ENCODE data around the gene L1CAM.

- TF ChIP-seq FOS (IDR thresholded peaks at IDR 0.05; ENCODE audit: extremely low read depth, insufficient read length) (no peak), REST (IDR thresholded peaks at IDR 0.05; ENCODE audit: borderline replicate concordance) (no peak), REST (CRISPR knock-in tag; IDR thresholded peaks at IDR 0.05; ENCODE audit: low read depth) (no peak), EGR1 (conservative IDR thresholded peaks at IDR 0.05) (no peak)
Observed at GRCh38 chrX:153857348-153857903, 28.5 kb downstream of the L1CAM start.

Data from K562 (cell line).